HEK293 (cell line): Measurements from ENCODE around the gene ATAT1.

Experiments used
- CTCF ChIA-PET: fragments of 350-600 bp; formaldehyde crosslinking; extraction: SDS; loops from one replicate; lab custom pipeline; 2021; ENCODE audit warnings: antibody characterized with exemption; lab: Yijun Ruan, JAX
- POLR2A ChIA-PET: fragments of 300-600 bp; formaldehyde crosslinking; extraction: SDS; loops from one replicate; lab custom pipeline; 2020; ENCODE audit warnings: antibody characterized with exemption, inconsistent platforms; lab: Yijun Ruan, JAX
- H3K27ac ChIP-seq: fragments of 200-500 bp; sonication (Bioruptor generic); 2 replicates; pipeline ENCODE4 v1.5.1; 2014; ENCODE audit warnings: low read depth, low read length, control low read depth, inconsistent platforms; ENCODE audit errors: extremely low read depth
- H3K36me3 ChIP-seq, 2 experiments: fragments of 200-500 bp in 1 of 2; sonication (Bioruptor generic) in 1 of 2; 1 replicate in 1 of 2; 2 replicates in 1 of 2; pipeline ENCODE4 v1.5.1; 2014 to 2017; ENCODE audit warnings: inconsistent platforms in 2 of 2, low read length in 2 of 2; ENCODE audit not compliant: control insufficient read depth in 2 of 2, insufficient read depth in 1 of 2
- H3K4me1 ChIP-seq: fragments of 200-500 bp; sonication (Bioruptor generic); 2 replicates; pipeline ENCODE4 v1.5.1; 2014; ENCODE audit warnings: mild to moderate bottlenecking, low read length, inconsistent platforms; ENCODE audit not compliant: control insufficient read depth, insufficient read depth
- H3K4me3 ChIP-seq: 2 replicates; pipeline ENCODE4 v1.5.1; 2011; ENCODE audit warnings: low read depth, mild to moderate bottlenecking, control low read depth, low read length, moderate library complexity
- H3K9me3 ChIP-seq: fragments of 200-500 bp; sonication (Bioruptor generic); 2 replicates; pipeline ENCODE4 v1.5.1; 2014; ENCODE audit warnings: low read depth, low read length, inconsistent platforms; ENCODE audit not compliant: control insufficient read depth, insufficient read depth
- HOXD13 ChIP-seq: sonication (generic); formaldehyde crosslinking; IDR thresholded peaks from 2 replicates; pipeline ENCODE4 v1.8.0; 2022; ENCODE audit warnings: missing genetic modification reagents, borderline replicate concordance
- KLF8 ChIP-seq: fragments of 450-650 bp; formaldehyde crosslinking; IDR thresholded peaks from 2 replicates; pipeline ENCODE4 v1.5.1; 2016; ENCODE audit warnings: missing biosample characterization, missing genetic modification characterization
- MZF1 ChIP-seq: fragments of 450-650 bp; formaldehyde crosslinking; IDR thresholded peaks from 2 replicates; pipeline ENCODE4 v1.5.1; 2017; ENCODE audit warnings: missing biosample characterization, missing genetic modification characterization, borderline replicate concordance
- SCRT1 ChIP-seq: fragments of 450-650 bp; formaldehyde crosslinking; IDR thresholded peaks from 2 replicates; pipeline ENCODE4 v1.5.1; 2016; ENCODE audit warnings: missing biosample characterization, missing genetic modification characterization, borderline replicate concordance
- ZBTB17 ChIP-seq: fragments of 450-650 bp; formaldehyde crosslinking; IDR thresholded peaks from 2 replicates; pipeline ENCODE4 v1.5.1; 2016; ENCODE audit warnings: missing biosample characterization, missing genetic modification characterization
- ZFP41 ChIP-seq: fragments of 450-650 bp; formaldehyde crosslinking; IDR thresholded peaks from 2 replicates; pipeline ENCODE4 v1.5.1; 2016; ENCODE audit warnings: missing biosample characterization, missing genetic modification characterization, borderline replicate concordance
- ZNF248 ChIP-seq: fragments of 450-650 bp; formaldehyde crosslinking; IDR thresholded peaks from 2 replicates; pipeline ENCODE4 v1.5.1; 2017; ENCODE audit warnings: missing biosample characterization, missing genetic modification characterization
- ZNF549 ChIP-seq: fragments of 450-650 bp; IDR thresholded peaks from 2 replicates; pipeline ENCODE4 v1.5.1; 2018; ENCODE audit warnings: missing biosample characterization, missing genetic modification characterization, mild to moderate bottlenecking, inconsistent platforms, moderate library complexity
- ZNF596 ChIP-seq: fragments of 450-650 bp; IDR thresholded peaks from 2 replicates; pipeline ENCODE4 v1.5.0; 2018; ENCODE audit warnings: missing biosample characterization, mild to moderate bottlenecking, missing genetic modification characterization, moderate library complexity
- ZNF629 ChIP-seq: fragments of 450-650 bp; formaldehyde crosslinking; IDR thresholded peaks from 2 replicates; pipeline ENCODE4 v1.5.1; 2017; ENCODE audit warnings: missing biosample characterization, missing genetic modification characterization
- ZNF660 ChIP-seq: fragments of 450-650 bp; IDR thresholded peaks from 2 replicates; pipeline ENCODE4 v1.5.1; 2018; ENCODE audit warnings: missing biosample characterization, mild to moderate bottlenecking, missing genetic modification characterization
- ZNF747 ChIP-seq: fragments of 450-650 bp; formaldehyde crosslinking; IDR thresholded peaks from 2 replicates; pipeline ENCODE4 v1.5.1; 2016; ENCODE audit warnings: missing biosample characterization, missing genetic modification characterization
- ZSCAN23 ChIP-seq: fragments of 450-650 bp; formaldehyde crosslinking; IDR thresholded peaks from 2 replicates; pipeline ENCODE4 v1.5.1; 2016; ENCODE audit warnings: missing biosample characterization, missing genetic modification characterization
- ZXDB ChIP-seq: fragments of 450-650 bp; formaldehyde crosslinking; IDR thresholded peaks from 2 replicates; pipeline ENCODE4 v1.5.1; 2016; ENCODE audit warnings: missing biosample characterization, missing genetic modification characterization
- TF ChIP-seq, protein P1 (sequence below): fragments of 450-650 bp; formaldehyde crosslinking; IDR thresholded peaks from 2 replicates; pipeline ENCODE4 v1.5.1; 2016; ENCODE audit warnings: missing biosample characterization, missing genetic modification characterization
- TF ChIP-seq, protein P2 (sequence below): sonication (generic); formaldehyde crosslinking; IDR thresholded peaks from 2 replicates; pipeline ENCODE4 v1.8.1; 2022; ENCODE audit warnings: mild to moderate bottlenecking, moderate library complexity, missing genetic modification reagents
- TF ChIP-seq, protein P3 (sequence below): fragments of 450-650 bp; formaldehyde crosslinking; IDR thresholded peaks from 2 replicates; pipeline ENCODE4 v1.5.1; 2016; ENCODE audit warnings: missing biosample characterization, missing genetic modification characterization
- TF ChIP-seq, protein P4 (sequence below): fragments of 450-650 bp; formaldehyde crosslinking; optimal IDR thresholded peaks from 2 replicates; pipeline ENCODE3; 2016; ENCODE audit warnings: missing biosample characterization, mild to moderate bottlenecking, missing genetic modification characterization

ATAT1 gene

DNA sequence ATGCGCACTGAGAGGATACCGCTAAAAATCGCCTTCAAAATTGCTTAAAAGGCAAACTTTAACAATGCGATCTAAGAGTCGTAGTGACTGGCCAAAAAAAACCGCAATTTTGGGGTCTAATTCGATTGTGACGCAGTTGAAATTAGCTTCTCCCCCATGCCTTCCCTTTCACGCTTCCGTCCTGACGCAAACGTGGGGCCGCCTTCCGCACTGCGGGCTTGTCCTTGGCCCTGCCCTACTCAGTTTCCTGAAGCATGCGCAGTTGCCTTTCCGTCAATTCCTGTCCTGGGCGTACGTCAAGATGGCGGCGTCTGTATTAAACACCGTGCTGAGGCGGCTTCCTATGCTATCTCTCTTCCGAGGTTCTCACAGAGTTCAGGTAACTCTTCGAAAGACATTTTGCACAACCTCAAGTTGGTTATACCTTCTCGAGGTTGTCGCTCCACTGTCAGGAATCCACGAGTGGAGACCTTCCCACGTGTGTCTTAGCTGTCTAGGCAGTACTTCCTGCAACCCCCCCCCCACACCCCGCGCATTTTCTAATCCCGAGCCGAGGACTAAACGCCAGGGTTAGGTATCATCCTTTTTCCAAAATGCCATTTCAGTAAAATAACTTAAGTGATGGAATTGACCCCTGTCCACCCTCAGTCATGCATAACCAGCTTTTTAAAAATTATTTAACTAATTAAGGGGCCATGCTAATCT lies 9.0 kb upstream of the ATAT1 start, which contains the start of gene MRPS18B (continued):
- TF ChIP-seq ZNF747 (tag by site-specific recombination) (no peak), ZXDB (tag by site-specific recombination) (peak; percentile 93), ZNF549 (tag by site-specific recombination) (no peak), KLF8 (tag by site-specific recombination) (0 out of 2 replicates have a peak, but pooled peaks have one; percentile 9), ZNF660 (peak; percentile 78; the same call in 1 of the 2 replicates), ZNF629 (tag by site-specific recombination) (peak; percentile 87), ZSCAN23 (no peak), ZFP41 (no peak), HOXD13 (CRISPR knock-in tag) (no peak), ZNF596 (tag by site-specific recombination) (no peak)
- TF ChIP-seq, all 188 proteins: peak for 49

DNA sequence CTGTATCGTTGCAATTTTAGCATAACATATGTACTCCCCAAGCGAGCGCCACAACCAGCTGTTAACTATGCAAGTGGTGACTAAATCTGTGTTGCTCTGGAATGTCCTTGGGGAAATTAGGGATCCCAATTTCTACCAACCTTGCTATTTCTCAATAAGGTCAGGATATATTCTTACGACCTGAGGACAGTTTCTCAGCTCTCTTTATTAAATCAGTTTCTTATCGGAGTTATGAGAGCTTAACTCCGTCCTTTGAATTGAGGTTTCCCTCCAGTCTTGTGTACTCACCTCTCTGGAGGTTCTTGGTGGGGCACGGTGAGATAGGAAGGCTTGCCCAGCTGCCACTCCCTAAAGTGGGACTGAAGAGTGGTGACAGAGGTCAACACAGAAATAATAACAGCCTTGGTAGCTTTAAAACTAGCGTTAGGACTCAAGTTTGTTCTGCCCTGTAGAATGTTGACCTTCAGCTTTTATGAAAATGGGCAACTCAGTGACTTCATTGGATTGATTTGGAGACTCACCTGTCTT lies 8.3 kb upstream of the ATAT1 start:
- peaks cover 32 to 57% of the 10 kb centered on the region in 2 experiments; a peak in 2 of 3 replicates for H3K36me3 ChIP-seq
- TF ChIP-seq, protein P1, sequence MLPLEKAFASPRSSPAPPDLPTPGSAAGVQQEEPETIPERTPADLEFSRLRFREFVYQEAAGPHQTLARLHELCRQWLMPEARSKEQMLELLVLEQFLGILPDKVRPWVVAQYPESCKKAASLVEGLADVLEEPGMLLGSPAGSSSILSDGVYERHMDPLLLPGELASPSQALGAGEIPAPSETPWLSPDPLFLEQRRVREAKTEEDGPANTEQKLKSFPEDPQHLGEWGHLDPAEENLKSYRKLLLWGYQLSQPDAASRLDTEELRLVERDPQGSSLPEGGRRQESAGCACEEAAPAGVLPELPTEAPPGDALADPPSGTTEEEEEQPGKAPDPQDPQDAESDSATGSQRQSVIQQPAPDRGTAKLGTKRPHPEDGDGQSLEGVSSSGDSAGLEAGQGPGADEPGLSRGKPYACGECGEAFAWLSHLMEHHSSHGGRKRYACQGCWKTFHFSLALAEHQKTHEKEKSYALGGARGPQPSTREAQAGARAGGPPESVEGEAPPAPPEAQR (tag by site-specific recombination) = no peak
- TF ChIP-seq MZF1 = 0 out of 2 replicates have a peak, but pooled peaks have one; percentile 22
- peak overlapping the region; percentile 88; the same call in 1 of the 2 replicates for H3K27ac ChIP-seq
- peaks cover 12% of the 10 kb centered on the region for H3K4me1 ChIP-seq
- no peaks in the 10 kb centered on the region for H3K9me3 ChIP-seq
- peak overlapping the region; percentile 91 for H3K4me3 ChIP-seq
- CTCF ChIA-PET = interaction anchor here (0.5 to 2.0 kb wide), 13 partner anchors 8 to 605 kb away, joined by 3 to 9 read pairs (median 4); partner anchors contain the start of gene ATAT1
- POLR2A ChIA-PET = interaction anchor here (0.7 to 1.9 kb wide), 13 partner anchors 8 to 579 kb away, joined by 3 to 11 read pairs (median 4); partner anchors contain the start of genes ATAT1, C6orf136, GNL1 and MDC1

DNA sequence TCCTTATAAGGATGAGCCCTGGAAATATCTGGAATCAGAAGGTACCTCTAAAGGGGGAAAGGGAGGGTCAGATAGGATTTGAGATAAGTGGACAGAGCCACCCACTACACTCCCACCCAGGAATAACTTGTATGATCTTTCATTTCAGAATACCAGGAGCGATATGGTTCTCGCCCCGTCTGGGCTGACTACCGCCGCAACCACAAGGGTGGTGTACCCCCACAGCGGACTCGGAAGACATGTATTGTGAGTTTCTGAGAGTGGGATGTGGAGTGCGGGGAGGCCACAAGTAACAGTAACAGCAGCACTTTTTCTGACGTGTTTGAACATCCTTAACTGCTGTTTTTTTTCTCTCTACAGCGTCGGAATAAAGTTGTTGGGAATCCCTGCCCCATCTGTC lies 7.1 kb upstream of the ATAT1 start:
- CTCF ChIA-PET = no interaction called here
- POLR2A ChIA-PET = interaction anchor here (0.6 to 1.4 kb wide), 2 partner anchors 12 to 98 kb away, joined by 3 to 4 read pairs; partner anchors contain the start of gene MDC1
- peaks cover 42 to 65% of the 10 kb centered on the region in 2 experiments; a peak in 2 of 3 replicates for H3K36me3 ChIP-seq
- H3K4me1 ChIP-seq = peaks cover 1% of the 10 kb centered on the region; the same call in 1 of the 2 replicates
- TF ChIP-seq, protein P2, sequence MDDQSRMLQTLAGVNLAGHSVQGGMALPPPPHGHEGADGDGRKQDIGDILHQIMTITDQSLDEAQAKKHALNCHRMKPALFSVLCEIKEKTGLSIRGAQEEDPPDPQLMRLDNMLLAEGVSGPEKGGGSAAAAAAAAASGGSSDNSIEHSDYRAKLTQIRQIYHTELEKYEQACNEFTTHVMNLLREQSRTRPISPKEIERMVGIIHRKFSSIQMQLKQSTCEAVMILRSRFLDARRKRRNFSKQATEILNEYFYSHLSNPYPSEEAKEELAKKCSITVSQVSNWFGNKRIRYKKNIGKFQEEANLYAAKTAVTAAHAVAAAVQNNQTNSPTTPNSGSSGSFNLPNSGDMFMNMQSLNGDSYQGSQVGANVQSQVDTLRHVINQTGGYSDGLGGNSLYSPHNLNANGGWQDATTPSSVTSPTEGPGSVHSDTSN (CRISPR knock-in tag) = no peak
- TF ChIP-seq ZNF248 (tag by site-specific recombination) = no peak
- TF ChIP-seq, protein P3, sequence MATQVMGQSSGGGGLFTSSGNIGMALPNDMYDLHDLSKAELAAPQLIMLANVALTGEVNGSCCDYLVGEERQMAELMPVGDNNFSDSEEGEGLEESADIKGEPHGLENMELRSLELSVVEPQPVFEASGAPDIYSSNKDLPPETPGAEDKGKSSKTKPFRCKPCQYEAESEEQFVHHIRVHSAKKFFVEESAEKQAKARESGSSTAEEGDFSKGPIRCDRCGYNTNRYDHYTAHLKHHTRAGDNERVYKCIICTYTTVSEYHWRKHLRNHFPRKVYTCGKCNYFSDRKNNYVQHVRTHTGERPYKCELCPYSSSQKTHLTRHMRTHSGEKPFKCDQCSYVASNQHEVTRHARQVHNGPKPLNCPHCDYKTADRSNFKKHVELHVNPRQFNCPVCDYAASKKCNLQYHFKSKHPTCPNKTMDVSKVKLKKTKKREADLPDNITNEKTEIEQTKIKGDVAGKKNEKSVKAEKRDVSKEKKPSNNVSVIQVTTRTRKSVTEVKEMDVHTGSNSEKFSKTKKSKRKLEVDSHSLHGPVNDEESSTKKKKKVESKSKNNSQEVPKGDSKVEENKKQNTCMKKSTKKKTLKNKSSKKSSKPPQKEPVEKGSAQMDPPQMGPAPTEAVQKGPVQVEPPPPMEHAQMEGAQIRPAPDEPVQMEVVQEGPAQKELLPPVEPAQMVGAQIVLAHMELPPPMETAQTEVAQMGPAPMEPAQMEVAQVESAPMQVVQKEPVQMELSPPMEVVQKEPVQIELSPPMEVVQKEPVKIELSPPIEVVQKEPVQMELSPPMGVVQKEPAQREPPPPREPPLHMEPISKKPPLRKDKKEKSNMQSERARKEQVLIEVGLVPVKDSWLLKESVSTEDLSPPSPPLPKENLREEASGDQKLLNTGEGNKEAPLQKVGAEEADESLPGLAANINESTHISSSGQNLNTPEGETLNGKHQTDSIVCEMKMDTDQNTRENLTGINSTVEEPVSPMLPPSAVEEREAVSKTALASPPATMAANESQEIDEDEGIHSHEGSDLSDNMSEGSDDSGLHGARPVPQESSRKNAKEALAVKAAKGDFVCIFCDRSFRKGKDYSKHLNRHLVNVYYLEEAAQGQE (tag by site-specific recombination) = no peak
- TF ChIP-seq, protein P4, sequence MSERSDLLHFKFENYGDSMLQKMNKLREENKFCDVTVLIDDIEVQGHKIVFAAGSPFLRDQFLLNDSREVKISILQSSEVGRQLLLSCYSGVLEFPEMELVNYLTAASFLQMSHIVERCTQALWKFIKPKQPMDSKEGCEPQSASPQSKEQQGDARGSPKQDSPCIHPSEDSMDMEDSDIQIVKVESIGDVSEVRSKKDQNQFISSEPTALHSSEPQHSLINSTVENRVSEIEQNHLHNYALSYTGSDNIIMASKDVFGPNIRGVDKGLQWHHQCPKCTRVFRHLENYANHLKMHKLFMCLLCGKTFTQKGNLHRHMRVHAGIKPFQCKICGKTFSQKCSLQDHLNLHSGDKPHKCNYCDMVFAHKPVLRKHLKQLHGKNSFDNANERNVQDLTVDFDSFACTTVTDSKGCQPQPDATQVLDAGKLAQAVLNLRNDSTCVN (tag by site-specific recombination) = no peak
- TF ChIP-seq SCRT1 (tag by site-specific recombination) = no peak
- no peak for TF ChIP-seq ZBTB17 (tag by site-specific recombination)
- no peaks in the 10 kb centered on the region for H3K9me3 ChIP-seq
- H3K27ac ChIP-seq = no peak overlapping the region
- H3K4me3 ChIP-seq = no peak overlapping the region
